Activated T-helper 1 cell treated with anti-CD3 and anti-CD28 coated beads, Interleukin-2, amount 50 U/mL, for 16 hours (primary cell): ENCODE data around the gene SPTB.
"Not testable (repeated sequence)": the region's sequence is repeated elsewhere in the genome, so short reads cannot be mapped to it uniquely, and the experiment has no call there.

ENCODE experiments used
- DNase-seq, 2 donors: peaks; one replicate each; pipeline ENCODE4 v3.0.0-alpha.2; 2020; ENCODE audit warnings: low read depth in 1 of 2, low spot score in 1 of 2

Gene SPTB

DNA sequence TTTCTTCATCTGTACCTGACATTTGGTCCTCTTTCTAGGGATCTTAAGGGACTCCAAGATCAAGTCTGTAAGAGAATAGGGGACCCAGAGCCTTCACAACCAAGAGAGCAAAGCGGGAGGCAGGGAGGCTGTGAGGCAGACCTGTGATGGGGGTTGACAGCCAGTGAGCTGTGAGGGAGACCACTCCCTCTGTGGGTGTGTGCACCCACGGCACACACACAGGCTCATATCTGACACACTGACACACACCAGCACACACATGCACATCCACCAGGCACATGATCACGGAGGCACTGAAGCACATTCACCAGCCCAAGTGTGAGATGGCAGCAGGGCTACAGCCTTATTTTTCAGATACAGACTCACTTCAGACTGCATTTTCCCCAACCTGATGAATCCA lies 55.2 kb downstream of the SPTB start:
- DNase-seq, result no peak

DNA sequence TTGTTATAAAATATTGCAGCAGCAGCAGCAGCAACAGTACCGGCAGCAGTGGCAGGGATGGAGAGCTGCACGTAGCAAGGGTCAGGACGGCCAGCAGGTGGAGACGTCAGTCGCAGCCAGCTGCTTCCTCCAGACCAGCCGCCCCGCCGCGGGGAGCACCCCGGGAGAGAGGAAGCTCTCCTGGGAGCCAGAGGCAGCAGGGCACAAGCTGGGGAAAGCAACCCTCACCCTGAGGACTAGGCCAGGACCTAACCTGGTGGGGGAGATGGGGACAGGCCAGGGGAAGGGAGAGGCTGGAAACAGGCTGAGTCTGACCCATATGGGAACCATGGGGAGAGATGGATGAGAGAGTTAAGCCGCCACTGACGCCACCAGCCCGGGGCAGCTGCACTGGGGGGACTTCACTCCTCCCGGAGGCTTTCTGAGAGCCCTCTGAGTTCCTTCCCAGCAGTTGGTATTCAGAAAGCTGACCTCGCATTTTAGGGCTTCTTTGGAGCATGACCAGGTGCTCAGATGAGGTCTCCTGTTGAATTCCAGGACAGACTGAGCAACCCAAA lies 56.3 kb downstream of the SPTB start:
- DNase-seq, result peak; percentile 40 to 44

DNA sequence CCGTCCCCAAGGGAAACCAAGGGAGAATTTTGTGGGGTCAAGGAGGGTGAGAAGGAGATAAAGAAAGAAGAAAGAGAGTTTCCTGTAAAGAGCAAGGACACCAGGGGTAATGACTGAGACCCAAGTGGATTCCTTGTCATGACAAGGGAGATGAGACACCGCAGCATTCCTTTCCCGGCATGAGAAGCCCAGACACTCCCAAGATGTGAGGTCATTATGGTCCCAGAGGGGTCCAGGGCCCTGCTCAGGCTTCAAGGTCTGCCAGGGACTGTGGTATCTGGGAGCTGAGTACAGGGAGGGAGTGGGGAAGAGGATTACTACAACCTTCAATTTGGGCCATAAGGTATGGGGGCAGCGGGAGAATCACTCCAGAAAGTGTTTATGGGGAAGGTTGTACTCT lies 58.1 kb downstream of the SPTB start:
- no peak for DNase-seq

DNA sequence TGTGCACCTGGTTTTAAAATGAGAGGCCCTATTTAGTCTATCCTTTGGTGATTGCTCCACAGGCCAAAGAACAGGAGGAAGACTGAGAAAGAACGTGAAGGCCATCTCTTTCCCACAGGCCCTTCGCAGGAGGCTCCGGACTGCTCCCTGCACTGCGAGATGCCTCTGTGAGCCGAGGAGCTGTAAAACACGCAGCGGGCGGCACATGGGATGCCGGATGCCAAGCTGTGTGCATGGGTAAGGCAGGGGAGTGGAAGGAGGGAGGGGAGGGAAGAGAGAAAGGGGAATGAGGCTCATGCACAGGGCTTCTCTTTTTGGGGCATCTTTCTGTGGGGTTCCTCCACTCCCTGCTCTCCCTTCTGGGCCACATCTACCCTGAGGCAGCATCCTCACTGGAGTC lies 61.6 kb downstream of the SPTB start:
- no peak for DNase-seq

DNA sequence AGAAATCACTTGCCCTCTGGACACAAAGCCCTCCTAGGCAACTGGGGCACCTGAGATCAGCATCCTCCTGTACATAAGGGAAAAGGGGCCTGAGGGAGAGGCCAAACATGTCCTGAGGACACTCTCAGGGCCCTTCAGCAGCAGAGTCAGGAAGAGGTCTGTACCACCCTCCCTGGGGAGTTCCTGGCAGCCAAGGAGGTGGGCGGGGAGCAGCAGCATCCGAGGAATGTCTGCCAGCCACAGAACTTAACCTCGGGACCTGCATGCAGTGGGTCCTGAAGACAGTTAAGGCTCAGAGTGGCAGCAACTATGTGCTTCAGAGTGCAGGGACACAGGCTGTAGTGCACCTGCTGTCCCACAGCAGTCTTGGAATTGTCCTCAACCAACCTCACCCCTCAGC lies 62.1 kb downstream of the SPTB start:
- no peak for DNase-seq

DNA sequence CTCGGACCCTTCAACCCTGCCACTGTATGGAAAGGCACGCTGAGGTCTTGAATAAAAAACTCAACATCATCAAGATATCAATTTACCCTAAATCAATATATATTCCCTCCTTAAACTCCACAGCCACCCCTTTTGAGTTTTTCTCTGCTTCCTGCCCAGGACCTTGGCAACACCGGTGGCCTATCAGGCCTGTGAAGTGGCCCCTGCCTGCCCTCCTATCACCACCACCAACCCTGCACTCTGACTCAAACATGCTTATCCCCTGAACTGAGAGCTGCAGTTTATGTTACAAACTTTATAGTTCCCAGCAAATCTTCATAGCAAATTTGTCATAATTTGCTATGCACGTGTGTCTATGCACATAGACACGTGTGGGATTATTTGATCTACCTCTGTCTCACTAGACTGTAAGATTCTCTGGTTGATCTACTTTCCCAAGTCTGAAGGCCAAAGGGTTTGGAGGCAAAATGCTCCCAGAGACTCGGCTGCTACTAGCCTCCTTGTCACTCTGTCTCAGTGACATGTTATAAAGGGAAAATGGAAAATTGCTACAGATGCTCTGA lies 63.4 kb downstream of the SPTB start:
- no peak for DNase-seq

DNA sequence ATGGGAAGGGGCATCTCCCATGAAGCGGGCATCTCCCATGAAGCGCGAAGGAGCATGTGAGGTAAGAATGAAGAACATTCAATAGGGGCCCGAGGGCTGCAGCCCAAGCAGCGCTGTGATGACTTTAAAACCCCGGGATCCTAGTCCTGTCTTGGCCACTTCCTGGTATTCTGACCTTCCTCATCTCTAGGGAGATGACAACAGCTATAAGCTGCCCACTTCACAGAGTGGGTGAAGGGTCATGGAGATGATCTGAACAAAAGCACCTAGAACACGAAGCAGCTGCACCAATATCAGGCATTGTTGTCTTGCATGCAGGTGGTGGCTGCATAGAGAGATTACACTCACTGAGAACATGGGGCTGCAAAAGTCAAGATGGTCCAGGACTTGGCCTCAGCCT lies 64.5 kb downstream of the SPTB start:
- DNase-seq, result no peak

DNA sequence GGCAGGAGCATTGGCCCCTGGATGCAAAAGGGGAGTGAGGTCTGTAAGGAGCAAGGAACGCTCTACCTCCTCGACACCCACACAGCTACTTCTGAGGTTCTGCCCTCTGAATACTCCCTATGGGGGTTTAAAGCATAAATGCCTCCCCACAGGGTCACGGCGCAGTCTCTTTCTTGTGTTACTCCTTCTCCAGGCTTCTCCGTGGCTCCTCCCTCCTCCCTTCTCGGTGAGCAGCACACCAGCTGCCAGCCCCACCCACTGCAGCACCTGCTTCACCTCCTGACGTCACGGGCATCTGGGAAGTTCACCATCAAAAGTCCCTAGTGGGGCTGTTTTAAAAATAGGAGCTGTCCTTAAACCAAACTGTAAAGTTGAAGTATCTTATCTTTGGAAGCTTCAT lies 67.3 kb downstream of the SPTB start:
- peak in 1 of 2 donors; percentile 11 for DNase-seq

DNA sequence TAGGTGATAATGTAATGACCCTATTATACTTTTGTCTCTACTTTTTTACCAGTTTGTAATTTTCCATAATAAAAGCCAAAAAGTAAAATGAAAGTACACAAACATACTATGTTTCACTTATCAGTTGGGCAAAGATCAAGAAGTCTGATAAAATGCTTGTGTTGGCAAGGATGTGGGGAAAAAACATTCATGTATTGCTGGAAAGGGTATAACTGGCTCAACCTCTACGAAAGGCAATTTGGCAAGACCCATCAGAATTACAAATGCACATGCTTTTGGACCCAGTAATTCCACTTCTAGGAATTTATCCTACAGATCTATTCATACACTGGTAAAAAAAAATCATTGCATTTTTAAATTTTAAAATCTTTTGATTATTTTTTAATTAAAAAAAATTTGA lies 68.0 kb downstream of the SPTB start:
- no peak for DNase-seq

DNA sequence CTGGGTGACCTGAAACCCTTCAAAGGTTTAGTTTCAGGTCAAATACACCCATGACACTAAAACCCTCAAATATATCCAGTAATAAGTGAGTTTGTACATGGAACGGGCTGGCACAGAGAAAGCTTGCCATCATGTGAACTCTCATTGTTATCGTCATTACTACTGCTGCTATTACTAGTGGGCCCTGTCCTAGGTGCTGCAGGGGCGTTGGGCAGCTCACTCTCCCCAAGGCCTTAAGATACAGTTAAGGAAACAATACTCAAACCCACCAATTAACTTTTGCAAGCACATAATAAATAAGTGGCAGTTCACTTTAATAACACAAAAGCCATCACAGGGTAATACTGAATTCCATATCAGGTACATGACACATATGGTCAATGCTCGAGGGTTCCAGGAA lies 71.3 kb downstream of the SPTB start:
- no peak for DNase-seq

DNA sequence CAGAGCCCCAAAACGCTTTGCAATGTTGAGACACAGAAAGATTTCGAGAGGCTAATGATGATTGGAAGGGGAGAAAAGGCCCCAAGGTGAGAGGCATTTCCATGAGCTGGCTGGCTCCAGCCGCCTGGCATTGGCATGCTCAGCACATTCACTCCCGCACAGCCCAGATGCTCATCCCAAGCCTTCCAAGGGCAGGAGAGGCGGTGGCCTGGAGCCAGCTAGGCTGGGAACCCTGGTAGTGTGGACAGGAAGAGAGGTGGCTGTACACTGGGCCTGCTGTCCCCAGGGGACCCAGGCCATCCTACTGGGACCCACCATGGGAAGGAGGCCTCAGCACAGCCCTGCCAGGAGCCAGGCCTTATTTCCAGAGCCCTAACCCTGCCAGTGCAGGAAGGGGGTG lies 72.2 kb downstream of the SPTB start:
- DNase-seq, result no peak

DNA sequence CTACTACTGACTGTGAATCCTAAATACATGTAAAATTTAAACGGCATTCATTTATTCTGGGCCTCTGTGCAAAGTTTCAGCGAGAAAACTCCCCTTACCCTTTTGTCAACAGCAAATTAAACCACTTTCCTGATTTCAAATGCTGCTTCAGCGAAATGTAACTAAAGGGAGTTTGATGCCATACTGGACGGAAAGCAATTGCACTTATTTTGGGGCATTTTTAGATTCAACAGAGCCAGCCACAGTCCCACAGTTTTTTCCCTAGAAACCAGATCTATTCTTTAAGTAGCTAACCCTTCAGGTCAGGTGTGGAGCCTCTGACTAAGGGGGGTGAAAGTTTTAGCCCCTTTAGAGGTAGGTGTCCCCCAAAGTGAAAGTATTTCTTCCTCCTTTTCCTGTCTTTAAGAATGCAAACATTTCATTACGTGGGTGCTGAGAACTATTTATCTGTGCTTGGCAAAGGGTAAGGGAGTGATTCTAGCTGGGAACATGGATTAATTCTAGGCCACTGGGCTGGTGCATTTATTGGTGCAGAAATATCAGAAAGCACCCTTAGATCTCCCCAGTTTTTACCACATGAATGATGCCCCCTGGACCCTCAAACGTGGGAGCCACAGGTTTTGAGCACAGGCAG lies 72.7 kb downstream of the SPTB start:
- no peak for DNase-seq

DNA sequence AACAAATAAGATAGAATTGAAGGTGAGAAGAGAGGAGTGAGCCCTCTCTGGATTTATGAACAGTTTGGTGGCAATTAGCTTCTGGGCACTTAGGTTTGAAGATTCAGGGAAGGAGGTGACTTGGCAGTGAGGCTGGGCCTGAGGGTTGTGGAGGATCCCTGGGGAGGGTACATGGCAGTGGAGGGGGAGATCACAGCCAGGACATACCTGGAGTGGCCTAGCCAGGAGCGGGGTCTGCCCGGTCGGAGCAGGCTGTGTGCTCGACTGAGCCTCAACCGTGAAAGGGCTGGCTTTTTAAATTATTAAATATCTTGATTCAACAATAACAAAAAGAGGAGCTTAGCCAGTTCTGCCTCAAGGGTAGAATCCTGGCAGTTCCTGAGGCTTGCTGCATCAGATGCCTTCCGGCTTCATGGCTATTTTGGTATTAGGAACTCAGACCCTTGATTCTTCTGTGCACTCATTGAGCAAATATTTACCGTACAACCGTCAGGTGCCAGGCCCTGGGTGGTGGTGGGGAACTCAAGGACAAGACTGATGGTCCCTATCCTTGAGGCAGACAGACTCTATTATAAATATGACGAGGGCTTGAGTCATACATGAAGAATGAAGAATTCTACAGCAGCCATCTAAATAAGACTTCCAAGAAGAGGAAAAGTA lies 73.4 kb downstream of the SPTB start:
- DNase-seq, result no peak

DNA sequence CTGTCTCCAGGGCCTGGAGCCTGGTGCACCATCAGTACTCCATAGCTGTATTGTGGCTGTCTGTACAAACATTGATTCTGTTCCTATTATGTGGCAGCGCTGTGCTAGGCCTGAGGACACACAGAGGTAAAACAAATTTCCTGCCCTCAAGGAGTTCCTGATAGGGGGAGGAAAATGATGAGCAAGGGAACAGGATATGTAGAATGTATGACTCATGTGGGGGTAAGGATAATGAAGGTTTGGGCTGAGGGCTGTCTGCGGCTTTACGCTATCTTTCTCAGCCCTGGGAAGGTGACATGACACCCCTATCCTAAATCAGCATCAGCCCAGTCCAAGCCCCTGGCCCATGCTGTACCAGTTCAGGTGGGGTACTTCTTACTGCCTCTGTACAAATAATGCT lies 74.1 kb downstream of the SPTB start:
- not testable (repeated sequence) for DNase-seq

DNA sequence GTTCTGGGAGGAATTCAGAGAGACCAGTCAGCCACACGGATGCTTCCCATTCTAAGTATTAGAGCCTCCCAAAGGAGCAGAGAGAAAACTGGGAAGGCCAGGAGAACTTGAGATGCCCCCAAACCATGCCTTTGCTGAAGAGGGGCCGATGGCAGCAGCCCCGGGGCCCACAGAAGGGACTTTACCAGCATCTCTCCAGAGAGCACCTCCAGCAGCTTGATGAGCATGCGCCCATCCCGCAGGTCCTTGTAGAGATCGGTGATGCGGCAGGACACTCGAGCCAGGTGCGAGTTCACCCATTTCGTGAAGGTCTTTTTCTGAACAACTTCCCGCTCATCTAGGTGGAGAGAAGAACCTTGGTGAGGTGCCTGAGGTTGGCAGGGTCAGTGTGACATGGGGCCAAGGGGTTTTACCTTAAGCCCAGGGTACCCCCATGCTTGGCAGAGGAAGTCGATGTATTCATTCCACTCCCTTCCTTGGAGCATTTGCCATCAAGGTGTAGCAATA lies 74.9 kb downstream of the SPTB start:
- no peak for DNase-seq

DNA sequence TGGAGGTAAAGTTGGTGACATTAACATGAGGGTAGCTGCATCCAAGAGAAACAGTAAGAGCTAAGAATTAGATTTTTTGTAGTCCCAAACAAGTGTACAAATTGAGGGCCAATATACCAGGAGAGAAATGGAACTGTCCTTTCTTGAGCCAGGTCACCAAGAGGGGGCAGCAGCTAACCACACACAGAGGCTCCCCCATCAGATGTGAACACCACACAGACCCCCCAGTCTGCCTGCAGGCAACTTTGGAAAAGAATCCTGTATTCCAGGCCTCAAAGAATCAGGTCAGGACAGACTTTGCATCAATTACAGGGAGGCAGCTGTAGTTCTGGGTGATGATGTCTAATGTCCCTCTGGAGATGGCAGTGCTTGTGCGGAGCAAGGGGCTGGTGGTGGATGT lies 77.9 kb downstream of the SPTB start:
- DNase-seq, result no peak

DNA sequence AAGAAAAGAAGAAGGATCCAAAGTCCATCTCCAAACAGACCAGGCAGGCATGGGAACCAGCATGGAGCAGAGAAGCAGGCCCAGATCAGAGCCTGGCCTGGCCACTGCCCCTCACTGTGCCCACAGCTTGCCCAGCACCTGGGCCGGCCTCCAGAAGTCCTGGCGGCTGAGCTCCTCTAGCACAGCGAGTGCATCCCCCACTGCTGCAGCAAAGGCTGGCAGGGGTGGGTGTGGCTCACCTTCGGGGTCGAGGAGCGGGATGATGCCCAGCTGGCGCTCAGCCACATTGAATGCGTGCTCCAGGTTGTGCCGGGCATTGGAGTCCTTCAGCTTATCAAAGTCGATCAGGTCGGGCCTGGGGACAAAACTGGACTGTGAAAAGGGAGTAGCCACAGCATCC lies 78.7 kb downstream of the SPTB start:
- no peak for DNase-seq

DNA sequence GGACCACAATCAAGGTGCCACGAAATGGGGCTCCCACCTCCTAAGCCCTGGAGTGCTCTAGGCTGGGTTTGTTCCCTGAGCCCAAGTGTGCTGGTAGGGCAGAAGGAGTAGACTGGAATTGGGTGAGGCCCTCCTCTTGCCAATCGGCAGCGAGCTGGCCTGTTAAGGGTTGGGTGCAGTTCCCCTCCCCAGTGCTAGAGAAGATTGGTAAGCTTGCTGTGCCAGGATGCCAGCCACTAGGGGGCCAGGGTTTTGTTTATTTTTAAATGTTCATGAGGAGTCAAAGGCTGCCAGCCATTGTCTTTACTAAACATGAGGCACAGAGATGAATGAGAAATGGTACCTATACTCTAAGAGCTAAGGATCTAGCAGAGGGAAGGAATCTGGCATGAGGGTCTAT lies 79.7 kb downstream of the SPTB start:
- DNase-seq, result no peak

DNA sequence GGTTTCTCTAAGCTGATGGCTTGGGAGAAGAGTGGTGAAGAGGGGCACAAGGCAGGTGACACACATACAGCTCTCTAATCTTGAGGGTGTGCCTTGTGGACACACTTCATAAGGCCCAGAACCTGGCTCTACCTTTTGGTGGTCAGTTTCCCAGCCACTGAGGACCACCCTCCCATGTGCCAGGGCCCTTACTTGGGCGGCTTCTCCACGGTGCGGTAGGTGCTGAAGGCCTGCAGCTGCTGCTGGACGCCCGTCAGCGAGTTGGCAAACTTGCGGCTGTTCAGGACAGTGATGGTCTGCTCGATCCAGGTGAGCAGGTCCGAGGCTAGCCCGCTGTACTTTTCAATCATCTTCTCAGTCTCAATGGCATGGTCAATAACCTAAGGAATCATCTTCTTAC lies 80.2 kb downstream of the SPTB start:
- no peak for DNase-seq

DNA sequence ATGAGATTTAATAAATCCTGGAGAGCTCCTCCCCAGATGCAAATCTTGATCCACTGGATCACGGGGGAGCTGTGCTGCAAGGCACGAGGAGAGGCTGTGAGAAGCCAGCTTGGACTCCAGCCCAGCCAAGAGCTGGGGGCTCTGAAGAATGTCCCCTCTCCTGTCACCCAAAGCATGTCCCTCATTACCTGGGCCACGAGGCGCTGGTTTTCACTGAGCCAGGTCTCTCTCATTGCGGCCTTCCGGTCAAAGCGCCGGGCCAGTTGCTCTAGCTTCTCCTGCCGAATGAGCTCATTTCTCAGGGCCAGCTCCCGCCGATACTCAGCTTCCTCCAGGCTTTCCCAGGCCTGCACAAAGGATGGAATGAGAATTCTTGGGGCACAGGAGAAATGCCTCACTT lies 83.3 kb downstream of the SPTB start:
- DNase-seq, result no peak

DNA sequence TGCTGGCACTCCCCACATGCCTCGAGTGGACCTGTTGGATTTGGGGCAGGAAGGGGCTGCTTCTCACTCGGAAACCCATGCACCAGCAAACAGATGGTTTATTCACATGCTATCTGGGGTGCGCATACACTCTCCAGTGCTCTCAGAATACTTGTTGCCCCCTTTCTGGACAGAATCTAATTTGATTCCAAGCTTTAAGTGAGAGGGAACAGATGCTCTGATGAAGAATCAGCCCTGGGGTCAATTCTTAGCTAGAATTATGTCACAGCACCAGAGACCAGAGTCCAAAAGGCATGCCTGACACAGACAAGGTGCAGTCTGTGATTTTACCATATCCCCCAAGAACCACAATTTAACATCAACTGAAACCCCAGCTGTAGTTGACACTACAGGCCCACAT lies 83.8 kb downstream of the SPTB start:
- no peak for DNase-seq

DNA sequence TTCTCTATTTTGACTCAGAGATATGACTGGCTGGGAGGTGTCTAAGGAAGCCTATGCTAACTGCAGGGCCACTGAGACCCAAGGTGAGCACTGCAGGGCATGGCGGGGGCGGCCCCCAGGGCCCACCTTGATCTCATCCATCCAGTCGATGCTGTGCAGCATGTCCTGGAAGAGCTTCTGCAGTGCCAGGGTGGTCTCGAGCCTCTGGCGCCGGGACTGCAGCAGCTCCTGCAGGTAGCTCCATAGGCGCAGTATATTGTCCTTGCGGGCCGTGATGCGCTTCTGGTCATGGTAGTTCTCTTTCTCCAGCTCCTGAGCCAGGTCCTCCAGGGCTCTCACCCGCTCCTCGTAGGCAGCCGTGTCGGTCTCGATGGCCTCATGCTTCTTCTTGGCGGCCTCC lies 84.5 kb downstream of the SPTB start:
- no peak for DNase-seq
